Neural crest cell (in vitro differentiated cells): ENCODE data around the gene CHMP1B. TPM values are rescaled to one million over a fixed set of nuclear protein-coding genes. Genes with fewer than 3 reads are reported as not detected.

Source experiments
- DNase-seq: peaks from one replicate; pipeline ENCODE4 v3.0.0; 2021; ENCODE audit warnings: low read depth, mixed read lengths, low spot score
- H3K27ac Mint-ChIP-seq: one replicate; pipeline ENCODE4 v1.8.0; 2021; ENCODE audit warnings: mild to moderate bottlenecking, mixed read lengths; ENCODE audit not compliant: unreplicated experiment
- H3K27me3 Mint-ChIP-seq: 2 replicates; pipeline ENCODE4 v1.8.0; 2021; ENCODE audit warnings: low read depth, mild to moderate bottlenecking, mixed read lengths
- H3K36me3 Mint-ChIP-seq: 2 replicates; pipeline ENCODE4 v1.8.0; 2021; ENCODE audit warnings: low read depth, mild to moderate bottlenecking, mixed read lengths
- H3K4me1 Mint-ChIP-seq: 2 replicates; pipeline ENCODE4 v1.8.0; 2021; ENCODE audit warnings: mixed read lengths
- H3K4me3 Mint-ChIP-seq: one replicate; pipeline ENCODE4 v1.8.0; 2021; ENCODE audit warnings: mild to moderate bottlenecking, mixed read lengths
- H3K9me3 Mint-ChIP-seq: 2 replicates; pipeline ENCODE4 v1.8.0; 2021; ENCODE audit warnings: mixed read lengths
- total RNA-seq: library from RNA; stranded (reverse); gene quantifications from 2 replicates; pipeline ENCODE4 v1.2.1, GENCODE V29; 2021
- TF ChIP-seq, protein P1 (sequence below): fragments of 200-600 bp; sonication (generic); conservative IDR thresholded peaks from 2 replicates; pipeline ENCODE4 v1.5.0; 2021; ENCODE audit warnings: antibody characterized with exemption, mild to moderate bottlenecking

CHMP1B gene
- total RNA-seq, 1 donor from 2014 or later: 23.7 TPM

DNA sequence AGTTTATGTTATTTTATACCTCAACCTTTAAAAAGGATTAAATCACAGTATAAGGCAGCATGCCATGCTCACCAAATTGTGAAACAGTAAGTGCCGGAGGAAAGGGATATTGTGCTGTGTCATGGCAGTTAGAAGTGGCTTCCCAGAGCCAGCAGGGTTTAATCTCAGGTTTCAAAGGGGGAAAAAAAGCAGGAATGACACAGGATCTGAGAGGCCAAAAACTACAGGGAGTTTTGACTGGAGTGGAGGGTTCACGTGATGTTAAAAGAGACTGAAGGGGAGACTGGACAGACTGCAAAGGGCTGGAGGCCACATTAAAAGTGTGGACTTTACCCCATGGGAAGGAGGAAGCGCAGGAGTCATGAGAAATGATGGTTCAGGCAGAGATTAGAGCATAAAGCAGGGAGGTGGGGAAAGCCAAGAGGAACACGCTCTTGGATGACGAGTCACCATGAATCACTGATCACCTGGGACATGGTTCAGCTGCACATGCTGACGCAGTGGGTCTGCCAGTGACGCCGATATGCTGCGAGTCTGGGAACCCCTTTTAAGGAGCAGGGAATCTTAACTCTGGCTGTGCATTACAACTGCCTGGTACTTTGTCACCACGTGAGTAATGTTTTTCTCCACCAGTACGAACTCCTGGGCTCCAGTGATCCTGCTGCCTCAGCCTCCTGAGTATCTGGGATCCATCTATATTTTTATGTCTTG is 6.1 kb downstream of the CHMP1B start:
- H3K27me3 Mint-ChIP-seq: no peaks in the 10 kb centered on the region
- H3K27ac Mint-ChIP-seq: peak overlapping the region; percentile 79
- no peaks in the 10 kb centered on the region for H3K36me3 Mint-ChIP-seq
- TF ChIP-seq, protein P1, sequence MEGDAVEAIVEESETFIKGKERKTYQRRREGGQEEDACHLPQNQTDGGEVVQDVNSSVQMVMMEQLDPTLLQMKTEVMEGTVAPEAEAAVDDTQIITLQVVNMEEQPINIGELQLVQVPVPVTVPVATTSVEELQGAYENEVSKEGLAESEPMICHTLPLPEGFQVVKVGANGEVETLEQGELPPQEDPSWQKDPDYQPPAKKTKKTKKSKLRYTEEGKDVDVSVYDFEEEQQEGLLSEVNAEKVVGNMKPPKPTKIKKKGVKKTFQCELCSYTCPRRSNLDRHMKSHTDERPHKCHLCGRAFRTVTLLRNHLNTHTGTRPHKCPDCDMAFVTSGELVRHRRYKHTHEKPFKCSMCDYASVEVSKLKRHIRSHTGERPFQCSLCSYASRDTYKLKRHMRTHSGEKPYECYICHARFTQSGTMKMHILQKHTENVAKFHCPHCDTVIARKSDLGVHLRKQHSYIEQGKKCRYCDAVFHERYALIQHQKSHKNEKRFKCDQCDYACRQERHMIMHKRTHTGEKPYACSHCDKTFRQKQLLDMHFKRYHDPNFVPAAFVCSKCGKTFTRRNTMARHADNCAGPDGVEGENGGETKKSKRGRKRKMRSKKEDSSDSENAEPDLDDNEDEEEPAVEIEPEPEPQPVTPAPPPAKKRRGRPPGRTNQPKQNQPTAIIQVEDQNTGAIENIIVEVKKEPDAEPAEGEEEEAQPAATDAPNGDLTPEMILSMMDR: no peak
- no peaks in the 10 kb centered on the region for H3K9me3 Mint-ChIP-seq
- H3K4me1 Mint-ChIP-seq: peaks cover 14% of the 10 kb centered on the region
- H3K4me3 Mint-ChIP-seq: peak overlapping the region; percentile 32
- DNase-seq: no peak

DNA sequence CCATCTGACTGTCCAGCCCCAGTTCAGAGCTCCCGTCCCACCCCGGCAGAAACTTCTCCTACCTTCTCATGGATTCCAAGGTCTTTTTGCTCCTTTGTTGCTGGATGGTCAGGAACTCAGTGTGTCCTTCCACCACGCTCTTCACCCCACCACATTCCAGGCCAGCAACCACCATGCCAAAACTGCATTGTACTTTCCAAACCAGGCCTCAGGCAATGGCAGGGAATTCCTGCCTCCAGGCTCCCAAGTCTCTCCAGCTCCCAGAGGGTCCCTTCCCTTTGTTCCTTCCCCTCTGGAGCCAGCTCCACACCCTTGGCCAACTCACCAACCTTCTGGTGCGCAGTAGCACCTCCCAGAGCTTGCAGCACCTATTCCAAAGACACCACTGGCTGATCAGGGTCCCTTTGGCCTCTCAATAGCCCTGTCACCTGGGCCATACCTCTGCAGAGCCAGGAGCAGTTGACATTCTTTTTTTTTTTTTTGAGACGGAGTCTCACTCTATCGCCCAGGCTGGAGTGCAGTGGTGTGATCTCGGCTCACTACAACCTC is 8.1 kb downstream of the CHMP1B start:
- H3K4me1 Mint-ChIP-seq: peaks cover 6% of the 10 kb centered on the region
- DNase-seq: no peak
- no peaks in the 10 kb centered on the region for H3K27me3 Mint-ChIP-seq
- H3K4me3 Mint-ChIP-seq: no peak overlapping the region
- H3K9me3 Mint-ChIP-seq: no peaks in the 10 kb centered on the region
- H3K27ac Mint-ChIP-seq: no peak overlapping the region
- TF ChIP-seq, protein P1: no peak
- H3K36me3 Mint-ChIP-seq: no peaks in the 10 kb centered on the region

DNA sequence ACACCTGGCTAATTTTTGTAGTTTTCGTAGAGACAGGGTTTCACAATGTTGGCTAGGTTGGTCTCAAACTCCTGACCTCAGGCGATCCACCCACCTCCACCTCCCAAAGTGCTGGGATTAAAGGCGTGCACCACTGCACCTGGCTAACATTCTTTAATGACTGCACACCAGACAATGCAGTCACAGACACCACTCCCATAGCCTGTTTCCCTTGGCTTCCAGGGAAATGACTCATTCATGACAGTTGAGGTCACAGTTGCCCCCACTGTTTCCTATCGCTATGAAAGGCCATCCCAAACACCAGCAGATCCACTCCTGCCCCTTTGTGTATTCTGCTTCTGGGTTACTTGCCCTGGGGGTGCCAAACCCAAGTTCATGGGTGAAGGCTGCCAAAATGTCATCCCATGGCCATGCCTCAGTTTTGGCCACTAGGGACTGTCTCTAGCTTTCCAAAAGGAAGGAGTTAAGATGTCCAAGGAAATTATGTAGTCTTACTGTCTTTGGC is 8.7 kb downstream of the CHMP1B start:
- H3K36me3 Mint-ChIP-seq: no peaks in the 10 kb centered on the region
- H3K4me3 Mint-ChIP-seq: no peak overlapping the region
- H3K9me3 Mint-ChIP-seq: no peaks in the 10 kb centered on the region
- no peaks in the 10 kb centered on the region for H3K27me3 Mint-ChIP-seq
- no peak for DNase-seq
- no peak overlapping the region for H3K27ac Mint-ChIP-seq
- TF ChIP-seq, protein P1: peak; percentile 33
- H3K4me1 Mint-ChIP-seq: peaks cover 6% of the 10 kb centered on the region

DNA sequence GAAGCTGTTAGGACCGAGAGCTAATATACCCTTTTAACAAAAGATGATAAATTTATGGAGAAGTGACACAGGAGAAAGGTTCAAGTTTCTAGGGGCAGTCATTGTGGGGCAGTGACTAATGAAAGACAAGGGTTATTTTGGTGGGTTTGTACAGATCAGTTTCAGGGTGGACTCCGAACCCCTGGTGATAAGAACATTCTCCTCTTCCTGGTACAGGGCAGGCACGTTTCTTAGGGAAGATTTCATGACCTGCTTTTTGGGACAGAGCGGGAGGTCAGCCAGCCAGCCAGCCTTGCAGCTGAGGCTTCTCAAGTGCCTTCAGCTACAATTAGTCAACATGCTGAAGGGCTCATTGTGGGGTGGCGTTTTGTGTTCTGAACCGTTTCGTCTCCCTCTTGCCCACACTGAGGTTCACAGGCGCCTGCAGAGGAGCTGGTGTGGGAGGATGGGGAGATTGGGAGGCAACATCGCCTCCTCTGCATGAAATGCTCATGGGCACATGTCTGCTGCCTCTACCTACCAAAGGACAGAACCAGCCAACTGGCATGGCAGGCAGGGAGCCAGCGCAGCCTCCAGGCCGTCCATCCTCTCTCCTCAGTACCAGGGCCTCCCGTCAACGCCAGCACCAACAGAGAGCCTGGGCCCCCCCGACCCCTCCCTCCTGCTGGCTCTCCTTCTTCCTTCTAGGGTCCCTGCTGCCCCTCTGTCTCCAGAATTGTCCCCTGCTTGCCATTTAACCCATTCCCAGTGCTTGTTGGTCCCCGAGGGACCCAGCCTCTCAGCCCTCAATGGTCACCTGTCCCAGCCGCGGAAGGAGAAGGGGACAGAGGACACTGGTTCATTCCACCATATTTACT is 9.6 kb downstream of the CHMP1B start:
- Mint-ChIP-seq H3K27me3 (no peaks in the 10 kb centered on the region), H3K36me3 (no peaks in the 10 kb centered on the region), H3K9me3 (no peaks in the 10 kb centered on the region), H3K4me3 (no peak overlapping the region), H3K4me1 (peaks cover 6% of the 10 kb centered on the region), H3K27ac (no peak overlapping the region)
- no peak for DNase-seq
- TF ChIP-seq, protein P1: no peak

DNA sequence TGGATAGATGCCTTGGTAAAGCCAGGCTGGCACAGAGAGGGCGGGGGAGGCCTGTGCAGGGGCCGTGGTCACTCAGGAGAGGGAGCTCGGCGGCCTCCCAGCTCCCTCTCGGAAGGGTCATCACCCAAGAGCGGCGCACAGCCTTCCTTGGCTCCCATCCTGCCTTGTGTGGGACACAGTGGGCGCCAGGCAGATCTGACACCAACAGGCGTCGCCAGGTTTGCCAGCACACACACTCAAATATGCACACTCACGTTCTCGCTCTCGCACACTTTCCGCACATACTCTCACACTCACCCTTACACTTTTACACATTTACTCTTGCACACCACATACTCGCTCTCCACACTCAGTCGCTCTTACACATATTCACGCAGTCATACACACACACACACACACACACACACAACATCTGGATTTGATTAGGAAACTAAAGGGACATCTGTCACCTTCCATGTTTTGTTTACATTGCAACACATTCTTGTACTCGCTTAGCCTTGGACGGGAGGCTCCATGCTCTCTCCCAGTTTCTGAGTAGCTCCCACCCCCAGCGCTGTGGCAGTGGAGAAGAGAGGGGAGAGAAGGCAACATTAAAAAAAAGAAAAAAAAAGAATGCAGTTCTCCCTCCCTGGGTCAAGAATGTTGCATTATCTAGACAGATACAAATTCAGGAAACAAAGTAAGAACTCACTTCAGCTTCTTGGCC is 10.5 kb downstream of the CHMP1B start:
- no peaks in the 10 kb centered on the region for H3K27me3 Mint-ChIP-seq
- peaks cover 6% of the 10 kb centered on the region for H3K4me1 Mint-ChIP-seq
- no peaks in the 10 kb centered on the region for H3K36me3 Mint-ChIP-seq
- DNase-seq: no peak
- no peaks in the 10 kb centered on the region for H3K9me3 Mint-ChIP-seq
- TF ChIP-seq, protein P1: no peak
- H3K4me3 Mint-ChIP-seq: no peak overlapping the region
- H3K27ac Mint-ChIP-seq: no peak overlapping the region
